NCI-H460 (cell line): Measurements from ENCODE around the gene C1QL1. TPM values are rescaled to one million over a fixed set of nuclear protein-coding genes. Genes with fewer than 3 reads are reported as not detected.

Source experiments
- DNase-seq: peaks from one replicate; pipeline ENCODE4 v3.0.0-alpha.2; 2016; ENCODE audit warnings: low read depth; ENCODE audit errors: extremely low read depth
- total RNA-seq: library from RNA; depleted of rRNA; stranded (reverse); fragments of >200 nt; shearing (Covaris generic); gene quantifications from 2 replicates; pipeline ENCODE4 v1.2.3, GENCODE V29; 2014

C1QL1 gene
- total RNA-seq, 1 experiment from 2014 or later = 0.72 TPM

DNA sequence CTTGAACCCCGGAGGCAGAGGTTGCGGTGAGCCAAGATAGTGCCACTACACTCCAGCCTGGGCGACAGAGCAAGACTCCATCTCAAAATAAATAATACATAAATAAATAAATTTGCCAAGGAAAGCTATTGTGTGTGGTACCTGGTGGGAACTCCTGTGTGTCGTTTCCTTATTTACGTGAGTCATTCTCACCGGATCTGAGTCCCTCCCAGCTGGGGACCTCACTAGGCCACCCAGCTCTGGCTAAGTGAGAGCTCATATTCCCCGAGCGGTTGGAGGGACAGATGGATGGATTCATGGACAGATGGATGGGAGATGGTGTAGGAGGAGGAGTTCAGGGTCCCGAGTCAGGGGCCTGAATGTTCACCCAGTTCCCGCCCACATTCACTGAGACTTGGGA, 22.9 kb upstream of the C1QL1 start:
- DNase-seq = no peak

DNA sequence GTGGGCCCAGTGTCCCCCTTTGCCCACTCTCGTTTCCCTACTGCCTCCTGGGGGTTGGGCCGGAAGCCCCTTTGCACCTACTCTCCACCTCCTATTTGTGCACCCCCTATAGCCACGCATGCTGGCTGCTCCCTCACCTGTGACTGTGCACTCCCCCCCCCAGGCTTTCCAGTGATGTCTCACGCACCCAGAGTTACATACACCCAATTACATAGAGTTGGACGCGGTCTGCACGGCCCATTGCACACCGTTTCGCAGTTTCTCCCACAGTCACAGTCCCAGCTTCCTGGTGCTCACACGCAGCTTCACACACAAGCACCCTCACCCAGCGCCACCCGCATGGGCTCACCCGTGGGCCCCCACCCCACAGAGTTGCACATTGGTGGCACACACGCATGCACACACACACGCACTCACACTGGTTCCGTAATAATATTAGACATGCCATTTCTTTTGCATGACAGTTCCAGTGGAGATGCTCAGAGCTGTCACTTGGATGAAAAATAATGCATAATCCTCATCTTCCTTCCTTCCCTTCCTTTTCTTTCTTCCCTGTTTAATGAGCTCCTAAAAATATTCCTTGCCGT, 21.5 kb upstream of the C1QL1 start:
- no peak for DNase-seq

DNA sequence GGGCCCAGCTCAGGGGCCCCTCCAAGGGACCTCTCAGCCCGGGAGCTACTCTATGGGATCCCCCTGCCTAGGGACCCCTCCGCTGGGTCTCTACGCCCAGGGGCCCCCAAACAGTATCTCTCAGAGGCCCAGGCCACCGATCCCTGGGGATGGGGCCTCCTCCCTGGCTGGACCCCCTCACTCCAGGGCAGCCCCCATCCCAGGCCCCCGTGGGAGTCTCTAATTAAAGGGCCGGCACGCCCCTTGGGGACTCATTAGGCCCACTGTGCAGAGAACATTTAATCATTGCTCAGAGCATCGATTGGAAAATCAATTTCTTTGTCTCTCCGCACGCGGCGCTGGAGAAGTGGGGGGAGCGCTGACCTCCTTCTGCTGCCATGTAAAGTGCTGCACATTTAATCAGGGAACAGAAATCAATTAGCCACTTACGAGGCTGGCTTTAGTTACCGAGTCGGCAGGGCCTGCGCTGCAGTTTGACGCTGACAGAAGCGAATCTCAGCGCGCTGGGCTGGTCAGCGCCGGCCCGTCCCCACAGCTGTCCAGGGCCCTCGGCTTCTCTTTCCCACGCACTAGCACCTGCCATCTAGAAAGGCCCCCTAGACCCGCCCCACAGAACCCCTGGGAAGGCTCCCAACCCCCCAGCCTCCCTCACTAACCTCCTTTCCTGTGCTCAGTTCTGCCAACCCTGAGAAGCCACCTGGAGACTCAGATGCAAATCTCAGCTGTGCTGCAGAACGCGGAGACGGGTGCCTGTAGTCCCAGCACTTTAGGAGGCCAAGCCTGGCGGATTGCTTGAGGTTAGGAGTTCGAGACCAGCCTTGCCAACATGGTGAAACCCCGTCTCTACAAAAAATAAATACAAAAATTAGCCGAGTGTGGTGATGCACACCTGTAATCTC, 20.2 kb upstream of the C1QL1 start:
- no peak for DNase-seq

DNA sequence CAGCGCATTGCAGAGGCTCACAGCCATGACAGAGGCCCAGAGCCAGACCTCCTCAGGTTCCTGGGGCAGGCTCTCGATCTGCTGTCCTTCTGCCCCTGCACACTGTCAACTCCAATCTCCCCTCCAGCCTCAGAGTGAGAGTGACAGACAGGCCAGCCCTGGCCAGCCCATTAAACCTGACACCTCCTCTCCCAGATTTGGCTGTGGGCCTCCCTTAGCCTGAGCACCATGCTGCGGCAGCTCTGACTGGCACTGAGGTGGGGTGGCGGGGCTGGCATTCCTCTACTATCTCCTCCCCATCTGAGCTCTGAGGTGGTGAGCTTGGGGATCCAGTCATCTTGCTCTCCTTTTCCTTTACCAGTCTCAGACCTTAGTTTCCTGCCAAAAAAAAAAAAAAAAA, 15.5 kb upstream of the C1QL1 start:
- DNase-seq = no peak

DNA sequence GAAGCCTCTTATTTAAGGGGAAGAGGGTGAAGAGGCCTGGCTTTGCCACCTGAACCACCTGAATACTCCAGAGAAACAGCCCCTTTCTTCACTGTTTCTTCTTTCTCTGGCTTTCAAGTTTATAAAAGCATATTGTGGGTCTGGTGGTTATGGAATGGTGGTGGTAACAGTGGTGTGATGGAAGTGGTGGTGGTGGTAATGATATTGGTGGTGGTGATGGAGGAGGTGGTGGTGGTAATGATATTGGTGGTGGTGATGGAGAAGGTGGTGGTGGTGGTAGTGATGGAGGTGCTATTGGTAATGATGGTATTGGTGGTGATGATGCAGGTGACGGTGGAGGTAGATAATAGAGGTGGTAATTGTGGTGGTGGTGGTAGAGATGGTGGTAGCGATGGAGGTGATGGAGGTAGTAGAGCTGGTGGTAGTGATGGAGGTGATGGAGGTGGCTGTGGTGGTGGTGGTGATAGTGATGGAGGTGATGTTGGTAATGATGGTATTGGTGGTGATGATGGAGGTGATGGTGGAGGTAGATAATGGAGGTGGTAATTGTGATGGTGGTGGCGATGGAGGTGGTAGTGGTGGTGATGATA, 14.1 kb upstream of the C1QL1 start:
- no peak for DNase-seq

DNA sequence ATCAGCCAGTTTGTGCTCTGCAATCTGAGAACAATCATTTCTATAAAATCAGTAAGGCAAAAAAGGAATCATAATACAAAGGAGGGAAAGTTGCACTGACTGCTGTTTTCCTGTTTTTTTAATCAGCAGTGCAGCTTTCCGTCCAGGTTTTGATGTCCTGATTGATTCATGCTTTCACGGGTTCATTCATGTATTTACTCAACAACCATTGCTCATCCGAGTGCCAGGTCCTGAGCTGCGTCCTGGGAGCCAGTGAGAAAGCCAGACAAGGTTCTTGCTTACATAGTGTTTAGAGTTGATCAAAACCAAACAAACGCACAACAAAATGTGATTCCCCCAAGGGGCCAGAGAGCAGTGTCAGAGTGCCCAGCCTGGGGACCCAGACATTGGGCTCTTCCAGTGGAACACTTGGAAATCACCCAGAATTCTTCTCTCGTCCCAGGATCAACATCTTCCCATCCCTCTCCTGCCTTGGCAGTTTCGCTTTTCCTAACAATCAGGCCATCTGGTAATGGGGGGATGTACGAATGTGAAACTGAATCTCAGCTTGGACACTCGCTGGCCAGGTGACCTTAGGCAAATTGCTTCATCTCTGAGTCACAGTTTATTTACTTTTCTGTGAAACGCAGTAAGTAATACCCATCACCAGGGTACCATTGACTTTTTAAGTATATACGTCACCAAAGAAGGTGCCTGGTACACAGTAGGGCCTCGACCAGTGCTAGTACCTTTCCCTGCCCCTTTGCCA, 13.3 kb upstream of the C1QL1 start:
- DNase-seq = peak; percentile 33

DNA sequence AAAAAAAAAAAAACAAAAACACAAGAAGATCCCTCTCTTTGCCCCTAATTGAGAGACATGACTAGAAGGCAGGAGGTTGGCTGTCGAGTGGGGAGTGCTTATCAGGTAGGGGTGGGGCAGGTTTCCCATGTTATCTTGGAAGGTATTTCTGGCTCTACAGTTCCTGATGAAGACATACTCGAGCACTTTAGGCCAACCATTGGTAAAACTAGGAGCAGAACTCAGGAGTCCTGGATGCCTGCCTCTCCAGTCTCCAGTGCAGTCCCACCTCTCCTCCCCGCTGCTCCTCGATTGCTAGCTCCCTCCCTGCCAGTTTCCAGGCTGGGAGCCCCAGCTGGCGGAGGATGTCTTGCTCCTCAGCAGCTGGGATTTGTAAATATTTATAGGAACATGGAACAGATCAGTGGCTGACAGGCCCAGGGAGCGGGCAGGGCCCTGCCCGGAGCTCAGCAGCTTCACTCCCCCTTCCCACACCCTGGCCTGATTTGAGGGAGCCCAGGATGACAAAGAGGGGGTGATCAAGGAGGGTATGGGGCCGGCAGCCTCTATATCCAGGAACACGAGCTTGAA, 11.4 kb upstream of the C1QL1 start:
- DNase-seq = no peak

DNA sequence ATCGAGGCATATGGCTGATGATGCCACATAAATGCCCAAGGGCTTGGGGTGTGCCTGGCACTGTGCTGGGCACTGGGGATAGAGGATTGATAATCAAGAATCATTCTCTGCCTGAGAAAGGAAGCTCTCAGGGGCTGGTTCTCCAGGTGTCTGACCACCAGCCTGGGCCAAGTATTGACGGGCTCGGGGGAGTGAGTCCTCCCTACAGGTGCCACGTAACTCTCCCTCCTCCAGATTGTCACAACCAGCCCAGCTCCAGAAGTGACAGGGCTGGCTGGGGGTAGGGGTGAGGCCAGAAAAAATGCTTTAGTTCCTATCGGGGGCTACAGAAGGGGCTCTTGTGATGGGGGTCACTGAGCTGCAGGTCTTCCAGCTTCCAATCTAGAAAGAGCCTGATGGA, 10.7 kb upstream of the C1QL1 start:
- DNase-seq = no peak

DNA sequence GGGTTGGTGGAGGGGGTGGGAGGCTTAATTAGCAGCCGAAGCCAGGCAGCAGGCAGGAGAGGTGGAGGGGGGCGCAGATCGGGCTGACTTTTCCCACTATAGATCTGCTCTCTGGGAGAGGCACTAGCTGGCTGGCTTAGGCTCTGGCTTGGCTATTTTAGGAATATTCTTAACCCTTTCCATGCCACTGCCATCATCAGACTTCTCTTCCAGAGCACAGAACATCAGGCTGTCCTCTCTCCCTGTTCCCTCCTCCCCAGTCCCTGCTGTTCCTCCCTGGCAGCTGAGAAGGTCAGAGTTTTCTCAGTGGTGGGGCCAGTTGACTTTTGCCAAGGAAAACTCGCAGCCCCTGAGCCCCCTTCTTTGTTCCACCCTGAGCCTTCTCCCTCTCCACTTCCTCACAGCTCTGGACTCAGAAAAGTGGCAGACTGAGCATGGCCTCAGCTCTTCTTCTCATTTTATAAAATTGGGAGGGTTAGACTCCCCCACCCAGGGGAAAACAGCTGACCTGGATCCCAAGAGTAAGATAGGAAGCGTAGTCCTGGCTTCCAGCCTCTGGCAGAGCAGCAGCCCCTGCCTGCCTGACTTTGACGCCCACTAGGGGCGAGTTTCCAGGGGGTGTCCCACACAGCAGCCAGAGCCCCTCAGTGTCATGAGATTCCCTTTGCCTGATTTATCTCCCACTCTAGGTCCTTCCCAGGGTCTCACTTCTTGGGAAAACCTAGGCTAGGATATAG, 9.9 kb upstream of the C1QL1 start:
- no peak for DNase-seq

DNA sequence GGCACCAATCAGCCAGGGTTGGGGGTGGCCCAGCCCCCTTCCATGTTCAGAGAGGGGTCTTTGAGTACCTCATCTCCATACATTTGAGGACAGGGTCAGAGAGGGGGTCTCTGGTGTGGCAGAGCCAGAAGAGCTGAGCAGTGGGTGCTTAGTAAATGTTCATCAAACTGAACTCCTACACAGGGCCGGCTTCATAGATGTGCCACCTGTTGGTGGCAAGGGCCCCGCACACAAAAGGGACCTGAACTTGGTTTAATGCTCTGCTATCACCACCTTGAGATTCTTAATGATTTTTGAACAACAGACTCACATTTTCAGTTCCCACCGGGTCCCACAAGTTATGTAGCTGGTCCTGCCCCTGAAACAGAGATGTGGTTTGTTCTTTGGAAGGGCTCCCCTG, 9.0 kb upstream of the C1QL1 start:
- no peak for DNase-seq

DNA sequence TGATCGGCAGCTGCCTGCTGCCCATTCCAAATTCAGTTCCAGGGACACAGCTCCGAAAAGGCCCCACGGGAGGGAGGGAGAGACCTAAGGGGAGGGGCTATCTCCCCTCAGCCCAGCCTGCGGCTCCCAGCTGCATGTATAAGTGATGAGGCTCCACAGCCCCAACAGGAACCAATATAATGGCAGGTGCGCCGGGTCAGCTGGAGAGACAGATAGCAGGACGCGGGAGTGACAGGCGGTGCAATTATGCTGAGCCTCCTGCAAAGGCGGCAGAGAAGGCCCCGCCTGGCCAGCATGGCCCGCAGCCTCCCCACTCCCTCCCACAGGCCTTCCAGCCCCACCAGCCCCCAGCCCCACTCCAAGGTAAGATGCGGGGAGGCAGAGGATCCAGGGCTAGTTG, 8.1 kb upstream of the C1QL1 start:
- no peak for DNase-seq

DNA sequence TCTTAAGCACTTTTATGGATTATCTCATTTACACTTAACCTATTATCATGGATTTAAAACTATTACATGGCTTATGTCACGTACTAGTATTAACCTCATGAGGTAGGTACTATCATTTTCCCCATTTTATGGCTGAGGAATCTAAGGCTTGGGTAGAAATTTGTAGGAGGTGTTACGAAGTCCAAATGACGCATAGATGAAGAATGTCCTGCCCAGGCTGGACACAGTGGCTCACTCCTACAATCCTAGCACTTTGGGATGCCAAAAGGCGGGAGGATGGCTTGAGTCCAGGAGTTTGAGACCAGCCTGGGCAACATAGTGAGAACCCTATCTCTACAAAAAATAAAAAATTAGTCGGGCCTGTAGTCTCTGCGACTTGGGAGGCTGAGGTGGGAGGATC, 4.8 kb upstream of the C1QL1 start:
- DNase-seq = no peak

DNA sequence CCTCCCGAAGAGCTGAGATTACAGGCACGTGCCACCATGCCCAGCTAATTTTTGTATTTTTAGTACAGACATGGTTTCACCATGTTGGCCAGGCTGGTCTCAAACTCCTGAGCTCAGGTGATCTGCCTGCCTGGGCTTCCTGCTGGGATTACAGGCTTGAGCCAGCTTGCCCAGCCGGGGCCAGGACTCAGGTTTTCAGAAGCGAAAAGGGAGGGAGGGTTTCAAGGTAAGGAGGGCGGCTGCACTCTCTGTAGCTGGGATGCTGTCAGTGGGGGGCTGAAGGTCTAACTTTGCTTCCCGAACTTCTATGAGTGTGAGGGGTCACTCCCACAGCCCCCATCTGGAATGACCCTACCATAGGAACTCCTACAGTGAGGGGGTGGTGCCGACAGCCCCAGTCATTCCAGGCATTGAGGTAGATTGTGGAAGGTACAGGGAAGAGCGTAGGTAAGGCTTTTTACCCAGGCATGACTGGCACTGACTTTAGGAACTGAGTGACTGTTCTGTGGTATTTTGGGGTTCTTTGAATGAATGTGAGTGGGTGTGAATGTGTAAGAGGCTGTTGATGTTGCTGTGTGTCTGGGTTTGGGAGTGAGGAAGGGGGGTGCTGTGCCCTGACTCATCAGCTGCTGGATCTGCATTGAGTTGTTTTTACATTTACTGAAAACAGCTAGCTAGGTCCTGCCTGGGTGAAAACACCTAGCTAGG, 3.8 kb upstream of the C1QL1 start:
- DNase-seq = no peak

DNA sequence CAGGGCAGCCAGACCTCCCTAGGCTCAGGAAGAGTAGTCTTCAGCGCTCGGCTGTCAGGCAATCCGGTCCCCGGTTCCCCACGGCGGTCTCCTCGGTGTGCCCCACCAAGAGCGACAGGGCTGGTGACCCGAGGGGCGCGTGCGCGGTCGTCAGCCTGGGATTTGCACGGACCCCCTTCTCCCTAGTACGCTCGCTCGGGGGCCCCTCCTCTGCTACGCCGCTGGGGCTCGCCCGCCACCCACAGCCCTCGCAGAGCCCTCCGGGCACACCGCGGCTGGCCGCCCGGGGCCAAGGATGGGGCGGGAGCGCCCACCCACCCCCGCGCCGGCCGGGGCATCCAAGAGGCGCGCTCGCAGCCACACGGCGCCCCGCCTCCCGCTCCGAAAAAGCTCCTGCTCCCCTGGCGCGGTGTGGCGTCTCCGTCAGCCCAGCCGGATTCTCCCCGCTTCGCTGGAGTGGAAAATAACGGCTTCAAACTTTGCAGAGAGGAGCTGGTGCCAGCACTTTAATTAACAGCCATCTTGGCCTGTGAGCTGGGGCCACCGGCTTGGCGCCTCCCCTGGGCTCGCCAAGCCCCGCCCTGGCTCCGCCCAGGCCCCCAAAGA, 2.1 kb upstream of the C1QL1 start:
- DNase-seq = no peak

DNA sequence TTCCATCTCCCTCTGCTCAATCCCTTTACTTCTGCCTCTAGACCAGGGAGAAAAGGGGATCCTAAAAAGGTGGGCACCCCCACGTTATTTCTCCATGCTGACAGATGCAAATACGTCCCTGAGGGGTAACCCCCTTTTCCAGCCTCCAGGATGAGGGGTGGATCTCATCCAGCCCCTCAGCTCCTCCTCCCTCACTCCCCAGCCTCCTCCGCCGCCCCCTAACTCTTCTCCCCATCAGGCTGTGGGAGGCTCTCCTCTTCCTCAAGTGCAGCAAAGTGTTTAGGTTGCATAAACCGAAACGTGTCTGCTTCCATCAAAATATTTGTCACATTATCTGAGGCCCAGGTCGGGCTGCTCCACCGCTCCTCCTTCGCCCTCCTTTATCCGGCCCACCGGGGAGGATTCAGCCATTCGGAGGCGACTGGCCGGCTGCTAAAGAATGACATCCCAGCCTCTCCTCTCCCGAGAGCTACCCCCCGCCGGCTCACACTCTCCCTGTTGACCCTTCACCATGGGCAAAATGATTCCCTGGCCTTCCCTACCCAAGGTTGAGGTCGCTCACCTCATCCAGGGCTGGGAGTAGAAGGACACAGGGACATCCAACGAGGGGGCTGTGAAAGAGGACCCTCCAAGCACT, 1.2 kb upstream of the C1QL1 start:
- no peak for DNase-seq

DNA sequence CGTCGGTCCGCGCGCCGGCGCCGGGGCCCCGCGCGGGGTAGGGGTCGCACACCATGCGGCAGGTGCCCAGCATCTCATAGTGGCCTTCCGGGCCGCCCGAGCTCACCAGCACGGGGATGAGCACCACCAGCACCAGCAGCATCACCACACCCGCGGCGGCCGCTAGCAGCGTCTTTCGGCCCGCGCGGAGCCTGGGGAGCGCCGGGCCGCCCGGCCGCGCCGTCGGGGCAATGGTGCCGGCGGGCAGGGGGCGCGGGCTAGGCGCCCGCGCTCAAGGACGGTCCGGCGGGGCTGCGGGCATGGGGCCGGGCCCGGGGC, 237 bp downstream of the C1QL1 start:
- no peak for DNase-seq

DNA sequence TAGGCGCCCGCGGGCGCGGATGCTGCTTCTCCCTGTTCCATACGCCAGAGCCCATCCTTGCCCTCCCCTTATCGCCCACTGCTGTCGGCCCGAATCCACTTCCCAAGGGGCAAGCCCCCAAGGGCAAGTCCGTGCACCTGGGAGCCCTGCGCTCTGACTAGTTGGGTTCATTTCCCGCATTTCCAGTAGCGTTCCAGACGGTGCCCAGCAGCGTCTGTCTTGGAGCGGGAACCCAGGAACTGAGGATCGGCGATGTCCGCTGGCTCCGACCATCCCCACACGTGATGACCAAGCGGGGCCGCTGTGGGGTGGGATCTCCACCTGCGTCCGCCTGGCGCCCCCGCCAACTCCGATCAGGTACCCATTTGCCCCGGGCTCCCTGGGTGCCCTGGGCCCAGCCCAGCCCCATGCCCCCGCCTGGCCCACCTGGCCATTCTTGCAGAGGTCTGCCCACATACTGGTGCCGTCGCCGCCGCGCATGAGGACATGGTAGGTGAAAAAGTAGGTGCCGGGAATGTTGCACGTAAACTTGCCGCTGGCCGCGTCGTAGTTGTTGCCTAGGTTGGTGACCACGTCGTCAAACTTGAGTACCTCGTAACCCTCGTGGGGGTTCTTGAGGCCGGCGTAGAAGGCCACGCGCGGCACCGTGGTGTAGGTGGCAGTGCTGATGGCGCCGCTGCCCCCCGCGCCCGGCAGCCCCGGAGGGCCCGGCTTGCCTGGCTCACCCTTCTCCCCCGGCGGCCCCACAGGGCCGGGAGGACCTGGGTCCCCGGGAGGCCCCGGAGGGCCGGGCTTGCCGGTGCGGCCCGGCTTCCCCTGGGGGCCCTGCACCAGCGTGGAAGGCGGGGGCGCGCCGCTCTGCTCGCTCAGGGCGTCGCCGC, 837 bp downstream of the C1QL1 start:
- DNase-seq = no peak
